Fibroblast of lung (primary cell): ENCODE measurements around the gene PPP1R16B. TPM values are rescaled to one million over a fixed set of nuclear protein-coding genes. Genes with fewer than 3 reads are reported as not detected.

Source experiments
- DNase-seq, 2 donors: peaks; one replicate each; pipeline versions ENCODE4 v3.0.0 to v3.0.0-alpha.2; 2010; ENCODE audit warnings: low read depth in 2 of 2
- H2AFZ ChIP-seq: 2 replicates; pipeline ENCODE4 v1.5.1; 2012; ENCODE audit warnings: low read length, control low read depth, inconsistent platforms
- H3K27ac ChIP-seq: 2 replicates; pipeline ENCODE4 v1.5.1; 2011; ENCODE audit warnings: low read length, control low read depth; ENCODE audit not compliant: insufficient read depth
- H3K27me3 ChIP-seq: 2 replicates; pipeline ENCODE4 v1.5.1; 2011; ENCODE audit warnings: mild to moderate bottlenecking, low read length; ENCODE audit not compliant: control insufficient read depth, insufficient read depth
- H3K36me3 ChIP-seq: 2 replicates; pipeline ENCODE4 v1.5.1; 2011; ENCODE audit warnings: low read length; ENCODE audit not compliant: control insufficient read depth, insufficient read depth
- H3K4me1 ChIP-seq: 2 replicates; pipeline ENCODE4 v1.5.1; 2011; ENCODE audit warnings: low read length; ENCODE audit not compliant: control insufficient read depth, insufficient read depth; ENCODE audit errors: extremely low read depth
- H3K4me2 ChIP-seq: 2 replicates; pipeline ENCODE4 v1.5.1; 2011; ENCODE audit warnings: low read length, control low read depth; ENCODE audit not compliant: insufficient read depth; ENCODE audit errors: extremely low read depth
- H3K4me3 ChIP-seq, 4 experiments: fragments of 200-600 bp in 1 of 4; sonication (generic) in 1 of 4; replicated peaks in 1 of 4; 2 replicates each; pipeline ENCODE4 v1.5.1; 2011 to 2016; ENCODE audit warnings: low read length in 4 of 4, low read depth in 3 of 4, mild to moderate bottlenecking in 3 of 4, control low read depth in 2 of 4, inconsistent platforms in 1 of 4, mixed read lengths in 1 of 4; ENCODE audit not compliant: insufficient read depth in 1 of 4; ENCODE audit errors: control extremely low read depth in 1 of 4
- H3K79me2 ChIP-seq: 2 replicates; pipeline ENCODE4 v1.5.1; 2012; ENCODE audit warnings: mild to moderate bottlenecking, low read length, inconsistent platforms; ENCODE audit not compliant: control insufficient read depth, insufficient read depth
- H3K9ac ChIP-seq: 2 replicates; pipeline ENCODE4 v1.5.1; 2011; ENCODE audit warnings: mild to moderate bottlenecking, low read length, control low read depth; ENCODE audit not compliant: insufficient read depth
- H3K9me3 ChIP-seq: 2 replicates; pipeline ENCODE4 v1.5.1; 2012; ENCODE audit warnings: low read depth, low read length; ENCODE audit not compliant: control insufficient read depth, insufficient read depth
- H4K20me1 ChIP-seq: 2 replicates; pipeline ENCODE4 v1.5.1; 2011; ENCODE audit warnings: low read length; ENCODE audit not compliant: control insufficient read depth, insufficient read depth; ENCODE audit errors: extremely low read depth
- EZH2 ChIP-seq: IDR thresholded peaks from 2 replicates; pipeline ENCODE4 v1.5.1; 2012; ENCODE audit warnings: low read length, control low read depth, mild to moderate bottlenecking; ENCODE audit errors: missing control alignments
- polyA plus RNA-seq, 2 donors: library from polyadenylated mRNA; depleted of rRNA in 1 of 2; stranded (reverse) in 1 of 2; unstranded in 1 of 2; fragments of >200 nt; gene quantifications; 2 replicates each; pipeline ENCODE4 v1.2.1, GENCODE V29; 2011 to 2012; ENCODE audit warnings: missing spikeins in 1 of 2
- total RNA-seq: library from RNA; depleted of rRNA; stranded (reverse); fragments of >200 nt; gene quantifications from 2 replicates; pipeline ENCODE4 v1.2.1, GENCODE V29; 2014
- TF ChIP-seq, protein P1 (sequence below), 2 donors: IDR thresholded peaks in 1 of 2; conservative IDR thresholded peaks in 1 of 2; 1 replicate in 1 of 2; 2 replicates in 1 of 2; pipeline ENCODE4 v1.5.1; 2011 to 2012; ENCODE audit warnings: low read length in 2 of 2, control low read depth in 1 of 2, inconsistent platforms in 1 of 2, low read depth in 1 of 2, mild to moderate bottlenecking in 1 of 2

Gene PPP1R16B
- total and polyA plus RNA-seq, 2 donors (not counting 1 experiment from before 2014, with no cell fraction given) = under 0.01 TPM; not detected in 1

DNA sequence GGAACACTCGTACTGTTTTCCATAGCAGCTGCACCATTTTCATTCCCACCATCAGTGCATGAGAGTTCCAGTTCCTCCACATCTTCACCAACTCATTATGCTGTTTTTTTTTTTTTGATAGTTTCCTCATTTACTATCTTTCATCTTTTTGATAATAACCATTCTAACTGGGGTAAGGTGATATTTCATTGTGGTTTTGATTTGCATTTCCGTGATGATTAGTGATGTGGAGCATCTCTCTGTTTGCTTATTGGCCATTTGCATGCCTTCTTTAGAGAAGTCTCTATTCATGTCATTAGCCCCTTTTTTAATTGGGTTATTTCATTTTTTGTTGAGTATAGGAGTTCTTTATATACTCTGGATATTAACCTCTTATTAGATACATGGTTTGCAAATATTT, 31.3 kb upstream of the PPP1R16B start:
- Histone ChIP-seq H3K27ac (no peak overlapping the region), H3K36me3 (no peaks in the 10 kb centered on the region), H3K79me2 (no peaks in the 10 kb centered on the region), H2AFZ (no peak overlapping the region), H3K4me2 (no peak overlapping the region), H3K4me1 (no peaks in the 10 kb centered on the region), H3K9ac (no peak overlapping the region), H3K4me3 (no peak overlapping the region), H3K9me3 (no peaks in the 10 kb centered on the region), H3K27me3 (no peaks in the 10 kb centered on the region), H4K20me1 (no peaks in the 10 kb centered on the region)
- TF ChIP-seq, protein P1, sequence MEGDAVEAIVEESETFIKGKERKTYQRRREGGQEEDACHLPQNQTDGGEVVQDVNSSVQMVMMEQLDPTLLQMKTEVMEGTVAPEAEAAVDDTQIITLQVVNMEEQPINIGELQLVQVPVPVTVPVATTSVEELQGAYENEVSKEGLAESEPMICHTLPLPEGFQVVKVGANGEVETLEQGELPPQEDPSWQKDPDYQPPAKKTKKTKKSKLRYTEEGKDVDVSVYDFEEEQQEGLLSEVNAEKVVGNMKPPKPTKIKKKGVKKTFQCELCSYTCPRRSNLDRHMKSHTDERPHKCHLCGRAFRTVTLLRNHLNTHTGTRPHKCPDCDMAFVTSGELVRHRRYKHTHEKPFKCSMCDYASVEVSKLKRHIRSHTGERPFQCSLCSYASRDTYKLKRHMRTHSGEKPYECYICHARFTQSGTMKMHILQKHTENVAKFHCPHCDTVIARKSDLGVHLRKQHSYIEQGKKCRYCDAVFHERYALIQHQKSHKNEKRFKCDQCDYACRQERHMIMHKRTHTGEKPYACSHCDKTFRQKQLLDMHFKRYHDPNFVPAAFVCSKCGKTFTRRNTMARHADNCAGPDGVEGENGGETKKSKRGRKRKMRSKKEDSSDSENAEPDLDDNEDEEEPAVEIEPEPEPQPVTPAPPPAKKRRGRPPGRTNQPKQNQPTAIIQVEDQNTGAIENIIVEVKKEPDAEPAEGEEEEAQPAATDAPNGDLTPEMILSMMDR (conservative IDR thresholded peaks at IDR 0.05 in 1 of 2, IDR thresholded peaks at IDR 0.05 in 1 of 2; ENCODE audit: low read depth in 1 of 2, low read length in 2 of 2) = no peak
- no peak for TF ChIP-seq EZH2
- DNase-seq = no peak

DNA sequence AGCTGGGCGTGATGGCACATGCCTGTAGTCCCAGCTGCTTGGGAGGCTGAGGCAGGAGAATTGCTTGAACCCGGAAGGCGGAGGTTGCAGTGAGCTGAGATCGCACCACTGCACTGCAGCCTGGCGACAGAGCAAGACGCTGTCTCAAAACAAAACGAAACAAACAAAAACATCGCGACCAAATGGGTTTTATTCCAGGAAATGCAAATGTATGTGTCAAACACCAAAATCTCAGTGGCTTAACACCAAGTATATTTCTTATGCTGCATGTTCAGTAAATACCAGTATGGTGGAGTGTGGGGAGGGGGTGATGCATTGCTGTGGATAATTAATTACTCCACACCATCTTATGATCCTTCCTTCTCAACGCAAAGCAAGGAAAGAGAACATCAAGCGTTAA, 29.1 kb upstream of the PPP1R16B start:
- H3K4me3 ChIP-seq = no peak overlapping the region
- TF ChIP-seq, protein P1 (conservative IDR thresholded peaks at IDR 0.05 in 1 of 2, IDR thresholded peaks at IDR 0.05 in 1 of 2; ENCODE audit: low read depth in 1 of 2, low read length in 2 of 2) = no peak
- TF ChIP-seq EZH2 = no peak
- no peak overlapping the region for H3K9ac ChIP-seq
- no peaks in the 10 kb centered on the region for H3K36me3 ChIP-seq
- no peaks in the 10 kb centered on the region for H3K4me1 ChIP-seq
- no peak overlapping the region for H3K4me2 ChIP-seq
- no peaks in the 10 kb centered on the region for H3K79me2 ChIP-seq
- no peak overlapping the region for H3K27ac ChIP-seq
- H4K20me1 ChIP-seq = no peaks in the 10 kb centered on the region
- no peaks in the 10 kb centered on the region for H3K27me3 ChIP-seq
- no peak overlapping the region for H2AFZ ChIP-seq
- no peaks in the 10 kb centered on the region for H3K9me3 ChIP-seq
- DNase-seq = no peak

DNA sequence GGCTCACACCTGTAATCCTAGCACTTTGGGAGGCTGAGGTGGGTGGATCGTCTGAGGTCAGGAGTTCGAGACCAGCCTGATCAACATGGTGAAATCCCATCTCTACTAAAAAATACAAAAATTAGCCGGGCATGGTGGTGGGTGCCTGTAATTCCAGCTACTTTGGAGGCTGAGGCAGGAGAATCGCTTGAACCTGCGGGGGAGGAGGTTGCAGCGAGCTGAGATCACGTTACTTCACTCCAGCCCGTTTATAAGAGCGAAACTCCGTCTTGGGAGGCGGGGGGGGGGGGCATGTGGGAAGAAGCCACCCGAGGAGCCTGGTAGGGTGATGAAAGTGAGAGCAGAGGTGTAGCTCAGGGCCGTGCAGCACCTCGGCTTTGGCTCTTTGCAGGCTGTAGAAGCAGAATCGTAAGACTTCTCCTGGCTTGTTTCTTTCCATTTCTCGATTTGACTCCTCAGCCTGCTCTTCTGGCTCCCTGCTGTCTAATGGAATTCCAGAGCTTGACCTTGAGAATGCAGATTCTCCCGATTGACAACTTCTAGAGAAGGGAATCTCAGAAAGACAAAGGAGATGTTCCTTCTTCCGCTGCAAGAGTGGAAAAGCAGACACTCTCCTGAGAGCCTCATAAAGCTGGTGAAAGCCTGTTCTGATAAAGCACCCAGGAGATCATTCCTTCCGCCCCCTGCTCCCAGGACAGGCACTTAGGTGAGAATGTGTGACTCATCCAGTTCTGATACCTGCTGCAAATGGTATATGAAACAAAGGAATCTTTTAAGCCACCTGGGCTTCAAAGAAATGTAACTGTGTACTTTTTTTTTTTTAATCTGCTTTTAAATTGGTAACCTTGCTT, 26.0 kb upstream of the PPP1R16B start:
- no peak overlapping the region for H3K27ac ChIP-seq
- no peaks in the 10 kb centered on the region for H3K36me3 ChIP-seq
- TF ChIP-seq, protein P1 (conservative IDR thresholded peaks at IDR 0.05 in 1 of 2, IDR thresholded peaks at IDR 0.05 in 1 of 2; ENCODE audit: low read depth in 1 of 2, low read length in 2 of 2) = no peak
- no peak for TF ChIP-seq EZH2
- no peak overlapping the region for H2AFZ ChIP-seq
- no peak overlapping the region for H3K9ac ChIP-seq
- H4K20me1 ChIP-seq = no peaks in the 10 kb centered on the region
- no peaks in the 10 kb centered on the region for H3K79me2 ChIP-seq
- no peaks in the 10 kb centered on the region for H3K27me3 ChIP-seq
- no peak overlapping the region for H3K4me2 ChIP-seq
- no peak for DNase-seq
- H3K9me3 ChIP-seq = no peaks in the 10 kb centered on the region
- no peaks in the 10 kb centered on the region for H3K4me1 ChIP-seq
- no peak overlapping the region for H3K4me3 ChIP-seq
